ENCODE results near the gene OR6V1. TPM values are rescaled to one million over a fixed set of nuclear protein-coding genes. Genes with fewer than 3 reads are reported as not detected.

The OR6V1 gene
- polyA plus RNA-seq, 1 experiment, result not detected

DNA sequence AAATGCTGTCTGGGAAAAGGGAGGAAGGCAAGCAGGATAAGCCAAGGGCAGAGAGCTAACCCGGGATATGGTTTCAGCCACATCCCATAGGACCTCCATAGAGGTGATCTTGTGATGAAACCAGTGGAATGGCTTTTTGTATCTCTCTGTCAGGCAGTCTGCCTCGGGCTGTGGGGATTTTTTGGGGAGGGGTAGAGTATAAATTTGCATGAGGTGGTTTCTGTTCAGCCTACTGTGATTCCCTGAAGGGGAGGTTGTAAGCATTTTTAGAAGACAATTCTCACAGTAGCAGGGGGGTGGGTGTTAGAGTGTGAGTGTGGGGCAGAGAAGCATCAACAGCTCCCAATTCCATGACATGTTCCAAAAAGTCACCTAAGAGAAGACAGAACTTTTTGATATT lies 37.1 kb upstream of the OR6V1 start:
- H3K27me3 ChIP-seq (ENCODE audit: control insufficient read depth, insufficient read depth, low read length), result no peaks in the 10 kb centered on the region
- POLR2A ChIA-PET, result interaction anchor here (0.6 to 1.4 kb wide), 4 partner anchors 47 to 641 kb away, joined by 3 to 4 read pairs (median 4); no protein-coding TSS in a partner anchor

DNA sequence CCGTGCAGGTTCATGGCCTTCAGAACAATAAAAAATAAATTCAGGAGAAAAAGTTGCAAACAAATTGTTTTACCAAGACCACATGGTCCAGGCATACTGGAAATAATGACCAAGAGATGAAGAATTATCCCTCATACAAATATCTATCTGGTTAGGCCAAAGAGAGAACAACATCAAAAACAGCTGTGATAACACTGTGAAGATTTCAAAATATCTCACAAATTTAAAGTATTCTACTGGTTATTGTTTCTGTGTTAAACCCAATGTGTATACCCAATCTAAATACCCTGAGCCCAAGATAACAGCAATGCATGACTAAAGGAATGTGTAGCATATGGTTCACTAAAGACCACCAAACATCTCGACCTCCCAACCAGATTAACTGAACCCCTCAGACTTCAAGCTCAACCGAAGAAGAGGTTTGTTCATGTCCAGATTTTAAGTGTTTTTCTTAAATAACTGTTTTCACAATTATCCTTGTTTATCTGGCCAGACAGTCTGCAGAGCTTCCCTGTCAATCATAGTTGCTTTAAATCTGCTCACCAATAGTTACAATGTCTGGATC lies 36.1 kb upstream of the OR6V1 start:
- ChIA-PET CTCF (interaction anchor here (0.7 to 5.5 kb wide), 6 partner anchors 8 to 224 kb away, joined by 3 to 46 read pairs (median 4); no protein-coding TSS in a partner anchor), POLR2A (interaction anchor here (1.1 to 1.4 kb wide), 2 partner anchors 9 to 461 kb away, joined by 3 to 6 read pairs; no protein-coding TSS in a partner anchor)
- H3K4me3 ChIP-seq (ENCODE audit: low read depth, low read length), result no peak overlapping the region
- H3K36me3 ChIP-seq (ENCODE audit: control insufficient read depth, insufficient read depth, low read length), result no peaks in the 10 kb centered on the region
- no peaks in the 10 kb centered on the region for H3K27me3 ChIP-seq (ENCODE audit: control insufficient read depth, insufficient read depth, low read length)
- TF ChIP-seq, protein P1, sequence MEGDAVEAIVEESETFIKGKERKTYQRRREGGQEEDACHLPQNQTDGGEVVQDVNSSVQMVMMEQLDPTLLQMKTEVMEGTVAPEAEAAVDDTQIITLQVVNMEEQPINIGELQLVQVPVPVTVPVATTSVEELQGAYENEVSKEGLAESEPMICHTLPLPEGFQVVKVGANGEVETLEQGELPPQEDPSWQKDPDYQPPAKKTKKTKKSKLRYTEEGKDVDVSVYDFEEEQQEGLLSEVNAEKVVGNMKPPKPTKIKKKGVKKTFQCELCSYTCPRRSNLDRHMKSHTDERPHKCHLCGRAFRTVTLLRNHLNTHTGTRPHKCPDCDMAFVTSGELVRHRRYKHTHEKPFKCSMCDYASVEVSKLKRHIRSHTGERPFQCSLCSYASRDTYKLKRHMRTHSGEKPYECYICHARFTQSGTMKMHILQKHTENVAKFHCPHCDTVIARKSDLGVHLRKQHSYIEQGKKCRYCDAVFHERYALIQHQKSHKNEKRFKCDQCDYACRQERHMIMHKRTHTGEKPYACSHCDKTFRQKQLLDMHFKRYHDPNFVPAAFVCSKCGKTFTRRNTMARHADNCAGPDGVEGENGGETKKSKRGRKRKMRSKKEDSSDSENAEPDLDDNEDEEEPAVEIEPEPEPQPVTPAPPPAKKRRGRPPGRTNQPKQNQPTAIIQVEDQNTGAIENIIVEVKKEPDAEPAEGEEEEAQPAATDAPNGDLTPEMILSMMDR (IDR thresholded peaks at IDR 0.05; ENCODE audit: insufficient read depth, low read depth, low read length), result no peak
- peak; percentile 55 for DNase-seq (ENCODE audit: low read depth)

More for the DNA sequence above, 37.1 kb upstream of the OR6V1 start:
- DNase-seq (ENCODE audit: low read depth), result no peak
- no peak overlapping the region for H3K4me3 ChIP-seq (ENCODE audit: low read depth, low read length)
- CTCF ChIA-PET, result interaction anchor here (0.7 to 5.5 kb wide), 5 partner anchors 9 to 225 kb away, joined by 3 to 46 read pairs (median 4); no protein-coding TSS in a partner anchor
- TF ChIP-seq, protein P1 (IDR thresholded peaks at IDR 0.05; ENCODE audit: insufficient read depth, low read depth, low read length), result no peak
- no peaks in the 10 kb centered on the region for H3K36me3 ChIP-seq (ENCODE audit: control insufficient read depth, insufficient read depth, low read length)

DNA sequence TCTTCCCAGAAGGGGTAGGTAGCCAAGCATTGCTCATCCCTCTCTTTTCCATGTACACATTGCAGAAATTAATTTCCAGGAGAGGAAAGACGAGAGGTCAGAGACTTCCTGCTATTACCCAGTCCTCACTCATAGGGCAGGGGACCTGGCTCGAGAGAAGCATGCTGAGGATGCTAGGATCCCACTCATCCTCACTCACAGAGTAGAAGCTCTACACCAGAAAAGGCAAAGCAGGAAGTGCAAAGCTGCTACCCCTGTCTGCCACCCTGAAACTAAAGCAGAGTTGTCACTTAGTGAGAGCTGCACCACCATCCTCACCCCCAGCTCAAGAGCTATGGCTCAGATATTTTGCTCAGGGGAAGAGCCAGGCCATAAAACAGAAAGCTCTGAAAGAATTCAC lies 35.1 kb upstream of the OR6V1 start:
- ChIA-PET POLR2A (interaction anchor here (0.6 to 1.4 kb wide), 2 partner anchors 8 to 363 kb away, joined by 3 to 6 read pairs; no protein-coding TSS in a partner anchor), CTCF (interaction anchor here (0.7 to 5.5 kb wide), 9 partner anchors 9 to 223 kb away, joined by 3 to 46 read pairs (median 4); partner anchors contain the start of gene OR6V1)
- H3K36me3 ChIP-seq (ENCODE audit: control insufficient read depth, insufficient read depth, low read length), result no peaks in the 10 kb centered on the region
- H3K4me3 ChIP-seq (ENCODE audit: low read depth, low read length), result no peak overlapping the region
- TF ChIP-seq, protein P1 (IDR thresholded peaks at IDR 0.05; ENCODE audit: insufficient read depth, low read depth, low read length), result no peak
- no peak for DNase-seq (ENCODE audit: low read depth)
- H3K27me3 ChIP-seq (ENCODE audit: control insufficient read depth, insufficient read depth, low read length), result no peaks in the 10 kb centered on the region

DNA sequence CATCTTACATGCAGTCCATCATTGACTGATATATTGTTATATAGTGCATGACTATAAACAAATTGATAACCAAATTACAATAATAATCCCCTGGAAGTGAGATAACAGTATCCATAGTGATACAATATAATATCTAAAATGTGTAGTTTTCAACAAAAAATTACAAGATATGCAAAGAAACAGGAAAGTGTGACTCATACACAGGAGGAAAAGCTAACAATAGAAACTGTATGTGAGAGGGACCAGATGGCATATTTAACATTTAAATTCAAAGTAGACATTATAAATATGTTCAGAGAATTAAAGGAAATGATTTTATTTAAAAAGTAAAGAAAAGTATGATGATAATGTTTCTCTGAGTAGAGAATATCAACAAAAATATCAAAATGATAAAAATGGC lies 33.2 kb upstream of the OR6V1 start:
- H3K4me3 ChIP-seq (ENCODE audit: low read depth, low read length), result no peak overlapping the region
- no peaks in the 10 kb centered on the region for H3K27me3 ChIP-seq (ENCODE audit: control insufficient read depth, insufficient read depth, low read length)
- ChIA-PET CTCF (interaction anchor here (1.3 kb wide), 1 partner anchor 11 kb away, joined by 4 read pairs; no protein-coding TSS in a partner anchor), POLR2A (no interaction called here)
- DNase-seq (ENCODE audit: low read depth), result no peak
- no peaks in the 10 kb centered on the region for H3K36me3 ChIP-seq (ENCODE audit: control insufficient read depth, insufficient read depth, low read length)
- TF ChIP-seq, protein P1 (IDR thresholded peaks at IDR 0.05; ENCODE audit: insufficient read depth, low read depth, low read length), result no peak

DNA sequence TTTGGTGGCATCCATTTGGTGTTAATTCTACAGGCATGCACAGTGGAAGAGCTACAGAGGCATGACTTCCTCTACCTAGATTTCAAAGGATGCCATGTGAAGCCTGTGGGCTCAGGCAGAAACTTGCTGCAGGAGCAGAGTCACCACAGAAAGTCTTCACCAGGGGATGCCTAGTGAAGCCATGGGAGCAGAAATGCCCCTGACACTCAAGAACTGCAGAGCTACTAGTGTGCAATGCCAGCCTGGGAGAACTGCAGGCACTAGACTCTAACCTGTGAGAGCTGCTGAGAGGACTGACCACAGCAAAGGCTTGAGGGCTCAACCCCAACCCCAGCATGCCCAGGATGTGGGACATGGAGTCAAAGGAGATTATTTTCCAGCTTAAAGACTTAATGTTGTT lies 29.1 kb upstream of the OR6V1 start:
- H3K36me3 ChIP-seq (ENCODE audit: control insufficient read depth, insufficient read depth, low read length), result no peaks in the 10 kb centered on the region
- no peaks in the 10 kb centered on the region for H3K27me3 ChIP-seq (ENCODE audit: control insufficient read depth, insufficient read depth, low read length)
- TF ChIP-seq, protein P1 (IDR thresholded peaks at IDR 0.05; ENCODE audit: insufficient read depth, low read depth, low read length), result no peak
- POLR2A ChIA-PET, result no interaction called here
- CTCF ChIA-PET, result interaction anchor here (1.7 kb wide), 1 partner anchor 192 kb away, joined by 4 read pairs; no protein-coding TSS in a partner anchor
- H3K4me3 ChIP-seq (ENCODE audit: low read depth, low read length), result no peak overlapping the region
- DNase-seq (ENCODE audit: low read depth), result no peak

All from BJ (cell line).